ENCODE results near the gene TUBG2. TPM values are rescaled to one million over a fixed set of nuclear protein-coding genes. Genes with fewer than 3 reads are reported as not detected.
A peak's percentile ranks its signal among the peaks of the same experiment; 100 is the strongest.
"Not testable (repeated sequence)": the region's sequence is repeated elsewhere in the genome, so short reads cannot be mapped to it uniquely, and the experiment has no call there.

The TUBG2 gene
- polyA plus RNA-seq, 3 donors = 13.9 to 62.7 (median 24.0) TPM

DNA sequence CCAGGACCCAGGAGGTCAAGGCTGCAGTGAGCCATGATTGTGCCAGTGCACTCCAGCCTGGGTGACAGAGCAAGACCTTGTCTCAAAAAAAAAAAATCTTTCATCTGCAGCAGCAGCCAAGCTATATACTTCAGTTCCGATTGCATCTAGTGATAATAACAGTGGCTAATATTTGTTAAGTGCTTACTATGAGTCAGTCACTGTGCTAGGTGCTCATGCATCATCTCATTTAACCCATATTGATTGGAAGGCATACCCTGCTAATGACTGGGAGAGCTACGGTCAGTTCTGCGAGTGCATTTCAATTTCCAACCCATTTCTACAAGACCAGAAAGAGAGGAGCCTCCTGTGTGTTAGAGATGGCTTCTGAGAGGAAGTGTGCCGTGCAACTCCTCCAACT is 7.7 kb upstream of the TUBG2 start:
- no peak overlapping the region for H3K27ac ChIP-seq (ENCODE audit: low read depth, low read length)
- 74 to 78% (median 75%) methylated on average over 4 of the region's 4 CpGs for WGBS, 3 donors

DNA sequence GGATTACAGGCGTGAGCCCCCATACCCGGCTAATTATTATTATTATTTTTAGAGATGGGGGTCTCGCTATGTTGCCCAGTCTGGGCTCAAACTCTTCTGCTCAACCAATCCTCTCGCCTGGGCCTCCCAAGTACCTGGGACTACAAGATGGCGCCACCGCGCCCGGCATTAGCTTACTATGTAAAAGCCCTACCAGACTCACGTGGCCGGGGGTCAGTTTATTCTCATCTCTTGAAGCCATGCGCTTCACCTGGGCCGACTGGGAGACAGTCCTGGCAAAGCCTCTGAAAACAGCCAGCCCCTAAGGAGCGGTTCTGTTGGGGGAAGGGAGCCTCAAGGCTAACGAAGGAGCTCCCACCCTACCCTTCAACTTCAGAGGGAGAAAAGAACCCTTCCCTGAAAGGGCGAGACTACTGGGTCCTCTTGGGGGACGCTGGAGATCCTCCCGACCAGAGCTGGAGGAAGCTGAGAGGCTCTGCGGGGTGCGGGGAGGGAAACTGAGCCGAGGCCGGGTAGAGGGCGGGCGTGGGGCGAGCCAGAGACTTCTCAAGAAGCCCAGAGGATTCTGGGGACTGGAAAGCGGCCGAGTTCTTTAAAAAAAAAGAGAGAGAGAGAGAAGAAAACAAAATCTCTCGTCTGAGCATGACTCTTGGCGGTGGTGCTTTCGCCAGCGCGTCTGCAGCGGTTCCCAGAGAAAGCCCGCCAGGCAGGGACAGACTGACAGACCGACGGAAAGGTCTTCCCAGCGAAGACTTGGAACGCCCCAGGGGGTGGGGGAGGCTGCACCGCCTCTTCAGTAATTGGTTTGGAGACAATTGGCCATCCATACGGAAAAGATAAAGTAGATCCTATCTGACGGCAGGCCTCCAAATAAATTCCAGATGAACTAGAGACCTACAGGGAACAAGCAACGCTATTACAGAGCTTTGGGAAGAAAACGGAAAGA is 5.6 kb upstream of the TUBG2 start:
- H3K27ac ChIP-seq (ENCODE audit: low read depth, low read length) = peak overlapping the region; percentile 64
- 27 to 29% (median 28%) methylated on average over 41 of the region's 42 CpGs for WGBS, 3 donors

DNA sequence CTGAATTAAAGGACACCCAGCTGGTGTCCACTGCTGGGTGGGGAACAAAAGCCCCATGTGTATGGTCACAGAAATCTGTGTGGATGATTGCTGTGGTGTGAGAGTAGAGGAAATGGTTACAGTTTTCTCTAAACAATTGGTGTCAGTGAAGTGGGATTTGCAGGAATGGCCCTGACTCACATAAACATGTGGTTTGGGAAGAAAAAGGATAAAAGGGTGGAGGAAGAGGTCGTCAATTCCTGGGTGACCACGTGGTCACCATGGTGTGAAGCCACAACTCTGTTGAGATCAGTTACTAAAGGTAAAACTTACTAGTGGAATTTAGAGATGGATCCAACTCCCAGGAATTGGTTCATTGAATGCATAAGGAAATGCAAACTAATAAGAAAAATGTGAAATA is 3.6 kb upstream of the TUBG2 start:
- no peak overlapping the region for H3K27ac ChIP-seq (ENCODE audit: low read depth, low read length)
- 65 to 77% (median 71%) methylated on average over 2 of the region's 2 CpGs for WGBS, 3 donors

DNA sequence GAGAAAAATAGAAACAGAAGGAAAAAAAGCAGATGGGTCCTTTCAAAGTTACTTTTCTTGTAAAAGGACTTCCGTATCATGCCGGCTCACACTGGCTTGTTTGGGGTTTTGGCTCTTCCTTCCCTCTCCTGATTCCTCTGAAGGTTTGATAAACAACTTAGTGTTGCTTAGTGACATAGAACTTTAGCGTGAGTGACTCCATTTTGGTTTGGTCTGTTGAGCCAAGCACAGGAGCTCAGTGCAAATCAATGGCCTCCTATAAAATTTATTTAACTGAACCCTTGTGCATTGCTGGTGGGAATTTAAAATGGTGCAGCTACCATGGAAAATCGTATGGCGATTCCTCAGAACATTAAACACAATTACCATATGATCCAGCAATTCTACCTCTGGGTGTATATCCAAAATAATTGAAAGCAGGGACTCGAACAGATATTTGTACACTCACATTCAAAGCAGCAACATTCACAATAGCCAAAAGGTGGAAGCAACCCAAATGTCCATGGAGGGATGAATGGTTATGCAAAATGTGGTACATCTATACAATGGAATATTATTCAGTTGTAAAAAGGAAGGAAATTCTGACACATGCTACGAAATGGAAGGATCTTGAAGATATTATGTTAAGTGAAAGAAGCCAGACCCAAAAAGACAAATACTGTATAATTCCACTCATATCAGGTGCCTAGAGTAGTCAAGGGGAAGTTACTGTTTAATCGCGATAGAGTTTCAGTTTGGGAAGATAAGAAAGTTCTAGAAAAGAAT is 1.1 kb upstream of the TUBG2 start:
- WGBS, 3 donors = 84 to 91% (median 84%) methylated on average over 9 of the region's 9 CpGs
- H3K27ac ChIP-seq (ENCODE audit: low read depth, low read length) = no peak overlapping the region

DNA sequence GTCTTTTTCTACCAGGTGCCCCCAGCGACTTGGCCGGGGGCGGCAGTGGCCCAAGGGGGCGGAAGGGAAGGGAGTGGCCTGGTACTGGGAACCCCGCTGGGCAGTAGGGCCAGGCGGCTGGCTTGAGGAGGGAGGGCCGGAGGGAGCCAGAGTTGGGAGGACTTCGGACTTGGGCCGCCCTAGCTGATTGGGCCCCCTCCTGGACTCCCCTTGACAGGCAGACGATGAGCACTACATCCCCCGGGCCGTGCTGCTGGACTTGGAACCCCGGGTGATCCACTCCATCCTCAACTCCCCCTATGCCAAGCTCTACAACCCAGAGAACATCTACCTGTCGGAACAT is 819 bp downstream of the TUBG2 start:
- not testable (repeated sequence) for H3K27ac ChIP-seq (ENCODE audit: low read depth, low read length)
- WGBS, 3 donors = 78 to 94% (median 92%) methylated on average over 1 of the region's 14 CpGs

DNA sequence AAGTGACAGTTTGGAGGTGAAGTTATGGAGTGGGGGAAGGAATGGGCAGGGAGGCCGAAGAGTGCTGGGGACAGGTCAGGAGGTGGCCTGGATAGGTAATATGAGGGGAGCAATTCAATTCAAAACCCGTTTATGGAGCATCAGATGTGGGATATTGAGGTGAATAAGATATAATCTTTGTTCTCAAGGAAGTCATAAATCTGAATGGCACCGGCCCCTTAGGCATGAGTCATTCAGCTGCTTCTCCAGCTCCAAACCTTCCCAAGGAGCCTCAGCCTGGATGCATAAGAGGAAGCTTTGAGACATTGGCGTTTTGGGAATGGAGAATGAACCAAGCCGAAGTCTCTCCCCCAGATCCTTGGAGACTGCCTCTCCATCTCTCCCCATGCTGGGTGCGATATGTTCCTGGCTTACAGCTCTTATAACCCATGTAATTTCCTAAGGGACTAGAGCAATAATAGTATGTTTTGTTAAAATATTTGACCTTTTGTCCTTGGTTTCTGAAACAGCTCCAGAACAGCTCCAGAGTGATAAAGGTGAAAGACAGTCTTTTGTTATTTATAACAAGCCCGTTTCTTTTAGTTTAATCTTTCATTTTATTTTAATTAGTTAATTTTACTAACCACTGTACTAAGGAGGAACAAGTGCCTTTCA is 1.7 kb downstream of the TUBG2 start:
- 51 to 72% (median 52%) methylated on average over 7 of the region's 7 CpGs for WGBS, 3 donors
- no peak overlapping the region for H3K27ac ChIP-seq (ENCODE audit: low read depth, low read length)

DNA sequence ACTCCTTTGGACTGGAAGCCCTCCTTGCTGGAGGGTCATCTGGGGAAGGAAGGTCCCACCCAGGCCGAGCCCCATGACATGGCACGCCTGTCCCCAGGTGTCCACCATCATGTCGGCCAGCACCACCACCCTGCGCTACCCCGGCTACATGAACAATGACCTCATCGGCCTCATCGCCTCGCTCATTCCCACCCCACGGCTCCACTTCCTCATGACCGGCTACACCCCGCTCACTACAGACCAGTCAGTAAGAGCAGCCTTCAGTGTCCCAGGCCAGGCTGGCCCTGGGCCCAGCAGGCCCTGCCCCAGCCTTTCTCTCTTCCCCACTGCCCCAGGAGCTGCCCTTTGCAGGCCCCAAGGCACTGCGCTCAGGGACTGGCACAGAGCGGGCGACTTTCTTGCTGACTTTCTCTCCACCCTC is 6.5 kb downstream of the TUBG2 start:
- 69 to 93% (median 80%) methylated on average over 14 of the region's 14 CpGs for WGBS, 3 donors
- no peak overlapping the region for H3K27ac ChIP-seq (ENCODE audit: low read depth, low read length)

DNA sequence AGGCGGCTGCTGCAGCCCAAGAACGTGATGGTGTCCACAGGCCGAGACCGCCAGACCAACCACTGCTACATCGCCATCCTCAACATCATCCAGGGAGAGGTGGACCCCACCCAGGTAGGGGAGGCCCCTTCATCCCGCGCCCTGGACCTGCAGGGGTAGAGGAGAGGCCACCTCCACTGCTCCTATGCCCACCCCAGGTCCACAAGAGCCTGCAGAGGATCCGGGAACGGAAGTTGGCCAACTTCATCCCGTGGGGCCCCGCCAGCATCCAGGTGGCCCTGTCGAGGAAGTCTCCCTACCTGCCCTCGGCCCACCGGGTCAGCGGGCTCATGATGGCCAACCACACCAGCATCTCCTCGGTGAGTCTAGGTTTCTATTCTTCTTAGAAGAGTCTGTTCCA is 7.0 kb downstream of the TUBG2 start:
- H3K27ac ChIP-seq (ENCODE audit: low read depth, low read length) = not testable (repeated sequence)
- 88 to 94% (median 89%) methylated on average over 11 to 13 of the region's 16 CpGs for WGBS, 3 donors

DNA sequence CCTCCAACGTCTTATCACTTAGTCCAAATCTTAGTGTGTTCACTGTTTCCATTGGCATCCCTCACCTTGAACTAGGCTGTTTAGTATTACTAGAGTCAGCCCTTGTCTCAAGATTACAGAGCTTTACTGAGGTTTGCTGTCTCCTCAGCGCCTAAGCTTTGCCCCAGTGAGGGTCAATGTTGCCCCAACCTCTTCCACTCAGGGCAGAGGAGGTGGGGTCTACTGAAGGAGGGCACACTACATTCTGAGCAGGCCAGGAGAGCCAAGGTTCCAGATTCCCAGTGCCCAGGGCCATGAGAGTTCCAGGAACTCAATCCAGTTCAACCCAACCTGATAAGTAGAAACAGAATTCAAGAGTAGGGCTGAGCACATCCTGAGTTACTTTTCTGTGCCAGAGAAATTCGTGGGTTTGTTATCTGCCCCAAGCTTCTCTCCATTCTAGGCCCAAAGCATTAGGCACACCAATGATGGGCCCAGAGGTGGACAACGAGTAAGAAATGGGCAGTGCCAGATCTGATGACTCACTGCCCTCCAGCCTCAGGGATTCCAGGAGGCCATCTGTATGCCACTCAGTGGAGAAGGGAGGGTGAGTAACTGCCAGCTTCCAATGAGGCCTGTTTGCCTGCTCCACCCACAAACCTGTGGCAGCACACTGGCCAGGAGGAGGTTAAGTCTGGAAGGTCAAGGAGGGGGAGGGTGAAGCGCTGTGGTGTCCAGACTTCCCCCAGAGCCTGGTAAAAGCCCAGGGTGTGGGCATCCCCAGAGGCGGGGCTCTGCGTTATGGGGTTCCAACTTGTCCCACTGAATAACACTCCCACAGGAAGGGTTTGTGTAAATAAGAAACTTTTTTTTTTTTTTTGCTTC is 8.2 kb downstream of the TUBG2 start:
- WGBS, 3 donors = 37 to 53% (median 46%) methylated on average over 7 of the region's 7 CpGs
- no peak overlapping the region for H3K27ac ChIP-seq (ENCODE audit: low read depth, low read length)

DNA sequence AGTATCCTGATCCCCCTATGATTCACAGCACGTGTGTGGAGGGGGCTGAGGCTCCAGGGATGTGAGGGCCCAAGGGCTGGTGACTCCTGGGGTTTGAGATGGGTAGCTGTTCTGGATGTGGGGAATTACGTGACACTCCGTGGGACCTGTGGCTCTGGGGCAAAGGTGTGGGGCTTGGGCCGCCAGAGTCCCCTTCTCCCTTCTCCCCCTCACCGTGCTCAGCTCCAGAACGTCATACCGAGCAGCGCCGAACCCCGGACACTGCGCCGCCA is 10.6 kb downstream of the TUBG2 start:
- WGBS, 3 donors = 67 to 85% (median 83%) methylated on average over 8 to 12 of the region's 12 CpGs
- no peak overlapping the region for H3K27ac ChIP-seq (ENCODE audit: low read depth, low read length)

DNA sequence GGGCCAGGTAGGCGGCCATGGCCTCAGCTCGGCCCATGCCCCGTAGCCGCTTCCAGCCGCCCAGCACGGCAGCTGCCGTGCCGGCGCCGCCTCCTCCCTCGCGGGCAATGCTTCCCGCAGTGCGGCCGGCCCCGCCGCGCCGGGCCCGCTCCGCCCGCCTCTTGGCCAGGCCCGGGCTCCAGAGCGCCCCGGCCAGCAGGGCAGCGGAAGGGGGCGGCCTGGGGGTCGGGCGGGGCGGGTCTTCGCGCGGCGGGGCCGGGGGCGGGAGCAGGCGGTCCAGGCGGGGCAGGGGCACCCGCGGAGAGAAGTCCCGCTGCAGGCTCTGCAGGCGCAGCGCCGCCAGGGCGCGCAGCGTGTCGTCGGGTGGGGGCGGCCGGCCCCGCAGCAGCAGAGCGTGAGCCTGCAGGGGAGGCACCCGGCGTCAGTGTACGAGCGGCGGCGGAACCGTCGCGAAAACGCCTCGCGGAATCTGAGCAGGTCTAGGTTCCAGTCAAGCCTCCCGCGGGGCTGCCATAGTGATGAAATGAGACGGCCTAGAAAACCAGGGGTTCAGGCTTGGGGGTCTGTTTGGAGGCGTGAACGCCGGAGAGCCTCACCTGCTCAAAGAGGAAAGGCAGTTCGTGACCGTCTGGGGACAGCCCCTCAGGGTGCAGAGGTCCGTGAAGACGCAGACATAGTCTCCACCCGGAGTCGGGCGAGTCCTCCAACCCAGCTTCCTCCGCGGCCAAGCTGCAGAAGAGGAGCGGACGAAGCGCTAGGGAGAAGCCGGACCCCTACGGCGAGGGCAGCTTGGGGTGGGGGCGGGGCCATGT is 11.1 kb downstream of the TUBG2 start:
- 53 to 81% (median 56%) methylated on average over 51 to 87 of the region's 87 CpGs for WGBS, 3 donors
- no peak overlapping the region for H3K27ac ChIP-seq (ENCODE audit: low read depth, low read length)

DNA sequence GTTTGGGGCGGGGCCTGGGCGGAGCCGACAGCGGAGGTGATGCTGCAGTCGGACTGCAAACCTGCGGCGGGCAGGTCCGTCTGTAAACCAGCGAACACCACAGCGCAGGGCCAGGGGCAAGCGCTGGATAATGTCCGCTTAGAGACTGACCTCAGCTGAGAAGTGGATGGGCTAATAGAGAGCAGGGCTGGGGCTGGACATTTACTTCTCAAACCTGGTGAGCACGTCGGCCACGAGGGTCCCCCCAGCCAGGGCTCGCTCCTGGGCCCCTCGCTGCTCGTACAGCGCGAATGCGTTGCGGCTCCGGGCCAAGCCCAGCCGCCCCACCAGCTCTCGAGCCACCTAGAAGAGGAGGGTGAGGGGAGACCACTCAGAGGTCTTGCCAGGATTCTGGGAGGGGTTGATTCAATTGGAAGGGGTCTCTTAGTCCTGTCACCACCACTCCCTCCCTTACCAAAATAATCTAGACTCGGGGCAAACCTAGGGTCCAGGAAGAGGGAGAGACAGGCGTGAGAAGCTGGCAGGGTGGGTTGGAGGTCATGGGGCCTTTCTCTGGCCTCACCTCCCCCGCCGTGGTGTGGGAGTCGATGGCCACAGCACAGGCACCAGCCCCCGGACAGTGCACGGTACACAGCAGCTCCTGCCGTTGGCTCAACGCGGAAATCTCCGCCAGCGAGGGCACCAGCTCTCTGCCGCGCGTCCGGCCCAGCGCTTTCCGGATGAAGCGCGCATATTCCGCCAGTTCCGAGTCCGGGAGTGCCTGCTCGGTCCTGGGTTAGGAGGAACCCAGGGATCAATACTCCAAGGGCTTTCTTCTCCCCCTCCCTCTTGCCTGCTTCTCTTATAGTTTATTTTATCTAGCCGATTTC is 11.9 kb downstream of the TUBG2 start:
- WGBS, 3 donors = 61 to 81% (median 76%) methylated on average over 47 to 50 of the region's 50 CpGs
- no peak overlapping the region for H3K27ac ChIP-seq (ENCODE audit: low read depth, low read length)

DNA sequence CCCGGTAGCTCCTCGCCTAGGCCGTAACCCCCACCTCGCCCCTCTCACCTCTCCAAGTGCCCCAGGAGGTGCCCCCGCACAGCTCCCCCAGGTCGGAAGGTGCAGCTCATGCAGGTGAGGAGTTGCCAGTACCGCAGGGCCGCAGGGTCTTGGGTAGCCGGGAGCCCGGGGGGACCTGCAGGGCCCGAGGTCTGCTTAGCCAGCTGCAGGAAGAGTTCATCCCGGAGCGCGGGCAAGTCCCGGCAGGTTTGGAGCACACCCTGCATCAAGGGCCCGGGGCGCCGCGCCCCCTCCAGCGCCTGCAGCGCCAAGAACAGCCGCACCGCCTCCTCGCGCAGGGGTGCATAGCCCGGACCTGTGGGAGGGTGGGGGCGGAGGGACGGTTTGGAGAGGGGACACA is 13.0 kb downstream of the TUBG2 start:
- WGBS, 3 donors = 84 to 89% (median 85%) methylated on average over 26 to 28 of the region's 28 CpGs
- no peak overlapping the region for H3K27ac ChIP-seq (ENCODE audit: low read depth, low read length)

DNA sequence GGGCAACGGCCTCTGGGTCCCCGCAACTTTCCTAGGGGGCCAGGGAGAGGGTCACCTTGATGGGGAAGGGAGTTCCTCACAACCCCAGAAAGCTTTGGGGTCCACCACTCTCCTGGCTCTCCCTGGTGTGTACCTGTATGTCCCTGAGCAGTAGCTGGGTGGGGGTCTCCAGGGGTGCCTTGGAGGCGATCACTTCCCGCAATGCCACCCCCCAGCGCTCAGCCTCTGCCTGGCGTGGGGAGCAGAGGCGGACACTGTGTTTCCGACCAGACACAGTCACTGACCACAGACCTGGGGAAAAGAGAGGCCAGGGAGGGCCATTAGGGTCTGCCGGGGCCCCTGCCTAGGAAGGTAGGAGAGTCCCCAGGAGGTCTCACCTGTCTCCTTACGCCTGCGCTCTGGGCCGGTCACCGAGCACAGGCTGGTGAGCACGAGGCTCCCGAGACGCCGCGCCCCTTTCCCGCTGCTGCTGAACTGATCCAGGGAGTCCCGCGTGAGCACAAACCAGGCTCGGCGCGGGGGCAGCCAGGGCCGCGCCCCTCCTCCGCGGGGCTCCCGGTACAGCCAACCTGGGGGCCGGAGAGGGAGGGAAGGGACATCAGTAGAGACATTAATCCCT is 14.3 kb downstream of the TUBG2 start:
- 44 to 80% (median 45%) methylated on average over 14 to 30 of the region's 30 CpGs for WGBS, 3 donors

DNA sequence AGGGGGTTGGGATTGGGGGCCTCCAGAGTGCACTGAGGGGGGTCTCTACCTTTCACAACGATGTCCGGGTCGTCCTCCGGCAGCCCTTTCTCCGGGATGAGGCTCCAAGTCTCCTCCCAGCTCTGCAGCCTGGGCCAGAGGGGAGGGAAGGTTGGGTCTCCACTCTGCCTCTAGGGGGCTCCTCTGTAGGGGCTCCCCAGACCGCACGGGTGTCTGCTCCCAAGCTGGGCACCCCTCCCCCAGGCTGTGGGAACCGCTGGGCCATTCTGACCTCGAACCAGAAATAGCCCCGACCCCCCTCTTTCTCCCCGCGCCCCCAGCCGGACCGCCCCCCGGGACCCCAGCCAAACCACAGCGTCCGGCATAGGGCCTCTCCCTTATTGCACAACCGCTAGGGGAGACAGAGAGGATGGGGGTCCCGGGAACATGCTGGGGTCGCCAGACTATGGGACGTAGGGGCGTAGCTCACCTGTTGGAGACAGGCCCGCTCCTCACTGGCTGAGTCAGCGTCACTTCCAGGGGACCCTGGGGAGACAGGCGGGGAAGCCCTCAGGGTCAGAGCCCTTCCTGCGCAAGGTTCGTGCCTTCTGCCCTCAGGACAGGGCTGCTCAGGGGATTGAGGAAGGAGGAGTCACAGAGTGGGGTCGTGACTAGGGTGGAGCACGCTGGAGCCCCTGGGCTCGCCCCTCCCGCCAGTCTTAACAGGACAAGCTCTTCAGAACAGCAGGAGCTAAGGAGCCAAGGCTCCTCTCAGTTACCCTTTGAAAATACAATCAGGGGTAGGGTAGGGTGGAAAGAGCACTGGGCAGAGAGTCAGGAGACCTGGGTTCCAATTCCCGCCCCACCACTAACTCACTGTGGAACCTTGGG is 15.0 kb downstream of the TUBG2 start:
- WGBS, 3 donors = 5 to 31% (median 13%) methylated on average over 29 to 32 of the region's 32 CpGs

More for the DNA sequence above, 14.3 kb downstream of the TUBG2 start:
- no peak overlapping the region for H3K27ac ChIP-seq (ENCODE audit: low read depth, low read length)

More for the DNA sequence above, 15.0 kb downstream of the TUBG2 start:
- H3K27ac ChIP-seq (ENCODE audit: low read depth, low read length) = no peak overlapping the region

Data from adipose tissue (tissue), 3 donors.